GM21825 (cell line): ENCODE measurements around the gene CNOT3.
"Not testable (repeated sequence)": the region's sequence is repeated elsewhere in the genome, so short reads cannot be mapped to it uniquely, and the experiment has no call there.

Source experiments
- ATAC-seq: cut with Tn5 transposase; IDR thresholded peaks from one replicate; pipeline ENCODE4 v1.9.1; 2021; ENCODE audit warnings: mild to moderate bottlenecking, moderate library complexity; ENCODE audit not compliant: unreplicated experiment

CNOT3 gene

DNA sequence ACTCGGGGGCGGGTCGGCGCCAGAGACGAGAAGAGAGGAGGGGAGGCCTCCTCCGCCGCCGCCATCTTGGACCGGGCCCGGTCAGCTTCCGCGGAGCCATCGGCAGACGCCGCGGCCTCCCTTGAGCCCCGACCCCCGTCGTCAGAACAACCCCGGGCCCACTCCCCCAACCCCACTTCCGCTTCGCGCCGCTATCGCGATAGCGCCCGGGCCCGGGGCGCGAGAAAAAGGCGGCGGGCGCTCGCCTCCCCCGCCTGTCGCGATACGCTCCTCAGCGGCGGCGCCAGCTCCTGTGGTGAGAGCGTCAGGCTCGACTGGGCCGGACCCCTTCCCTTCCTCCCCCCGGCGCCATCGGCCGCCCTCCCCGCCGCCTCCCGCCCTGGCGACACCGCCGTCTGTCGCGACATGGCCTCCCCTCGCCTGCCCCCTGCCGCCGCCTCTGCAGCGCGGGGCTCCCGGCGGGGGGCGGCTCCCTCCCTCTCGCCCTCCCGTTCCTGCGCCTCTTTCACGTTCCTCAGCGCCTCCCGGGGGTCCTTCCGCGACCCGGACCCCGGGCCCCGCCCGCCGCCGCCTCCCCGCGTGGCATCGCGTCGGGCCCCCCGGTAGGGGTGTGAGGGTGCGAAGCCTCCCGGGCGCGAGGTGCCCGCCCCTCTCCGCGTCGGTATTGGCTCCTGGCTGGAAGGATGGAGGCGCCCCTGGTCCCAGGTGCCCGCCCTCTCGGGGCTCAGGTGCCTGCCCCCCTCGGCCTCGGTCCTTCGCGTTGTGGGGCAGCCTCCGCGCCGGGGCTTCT, at the start of gene CNOT3:
Gene CNOT3 (plus strand): TSS at position 64 of the 790 bp plus-strand sequence. CDS start 5,217 bp downstream, outside the sequence.
- ATAC-seq: no peak

DNA sequence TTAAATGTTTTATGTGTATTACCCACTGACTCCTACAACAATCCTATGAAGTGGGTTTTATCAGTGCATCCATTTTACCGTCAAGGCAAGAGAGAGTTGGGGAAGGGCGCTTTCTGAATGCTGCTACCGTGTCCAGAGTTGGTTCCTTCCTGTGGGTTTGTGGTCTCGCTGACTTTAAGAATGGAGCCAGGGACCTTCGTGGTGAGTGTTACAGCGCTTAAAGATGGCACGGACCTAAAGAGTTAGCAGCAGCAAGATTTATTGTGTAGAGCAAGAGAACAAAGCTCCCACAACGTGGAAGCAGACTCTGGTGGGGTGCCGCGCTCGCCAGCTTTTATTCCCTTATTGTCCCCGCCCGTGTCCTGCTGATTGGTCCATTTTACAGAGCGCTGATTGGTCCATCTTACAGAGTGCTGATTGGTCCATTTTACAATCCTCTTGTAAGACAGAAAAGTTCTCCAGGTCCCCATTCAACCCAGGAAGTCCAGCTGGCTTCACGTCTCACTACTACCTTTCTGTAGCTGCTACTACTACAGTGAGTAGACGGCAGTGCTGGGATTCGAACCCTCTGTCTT, 43.0 kb upstream of the CNOT3 start:
- ATAC-seq: no peak

DNA sequence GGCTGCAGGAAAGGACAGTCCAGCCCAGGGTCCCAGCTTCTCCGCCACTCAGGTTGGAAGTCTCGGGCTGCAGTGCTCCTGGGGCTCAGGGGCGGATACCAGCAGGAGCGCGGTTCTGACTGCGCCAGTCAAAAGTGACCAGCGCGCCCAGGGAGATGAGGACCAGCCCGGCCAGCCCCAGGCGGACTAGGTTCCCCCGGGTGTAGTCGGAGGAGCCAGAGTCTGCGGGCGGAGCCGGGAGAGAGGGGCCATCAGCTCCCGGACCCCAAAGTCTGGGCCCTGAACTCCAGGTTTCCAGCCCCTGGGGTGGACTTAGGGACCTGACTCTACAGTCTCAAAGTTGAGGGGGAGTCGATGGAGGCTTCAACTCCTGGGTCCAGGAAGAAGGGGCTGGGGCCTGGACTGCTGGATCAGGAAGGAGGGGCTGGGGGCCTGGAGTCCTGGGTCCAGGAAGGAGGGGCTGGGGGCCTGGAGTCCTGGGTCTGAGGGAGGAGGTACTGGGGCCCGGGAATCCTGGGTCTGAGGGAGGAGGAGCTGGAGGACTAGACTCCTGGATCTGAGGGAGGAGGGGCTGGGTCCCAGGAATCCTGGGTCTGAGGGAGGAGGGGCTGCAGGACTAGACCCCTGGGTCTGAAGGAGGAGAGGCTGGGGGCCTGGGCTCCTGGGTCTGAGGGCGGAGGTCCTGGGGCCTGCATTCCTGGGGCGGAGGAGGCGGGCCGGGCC, 42.3 kb upstream of the CNOT3 start:
- no peak for ATAC-seq

DNA sequence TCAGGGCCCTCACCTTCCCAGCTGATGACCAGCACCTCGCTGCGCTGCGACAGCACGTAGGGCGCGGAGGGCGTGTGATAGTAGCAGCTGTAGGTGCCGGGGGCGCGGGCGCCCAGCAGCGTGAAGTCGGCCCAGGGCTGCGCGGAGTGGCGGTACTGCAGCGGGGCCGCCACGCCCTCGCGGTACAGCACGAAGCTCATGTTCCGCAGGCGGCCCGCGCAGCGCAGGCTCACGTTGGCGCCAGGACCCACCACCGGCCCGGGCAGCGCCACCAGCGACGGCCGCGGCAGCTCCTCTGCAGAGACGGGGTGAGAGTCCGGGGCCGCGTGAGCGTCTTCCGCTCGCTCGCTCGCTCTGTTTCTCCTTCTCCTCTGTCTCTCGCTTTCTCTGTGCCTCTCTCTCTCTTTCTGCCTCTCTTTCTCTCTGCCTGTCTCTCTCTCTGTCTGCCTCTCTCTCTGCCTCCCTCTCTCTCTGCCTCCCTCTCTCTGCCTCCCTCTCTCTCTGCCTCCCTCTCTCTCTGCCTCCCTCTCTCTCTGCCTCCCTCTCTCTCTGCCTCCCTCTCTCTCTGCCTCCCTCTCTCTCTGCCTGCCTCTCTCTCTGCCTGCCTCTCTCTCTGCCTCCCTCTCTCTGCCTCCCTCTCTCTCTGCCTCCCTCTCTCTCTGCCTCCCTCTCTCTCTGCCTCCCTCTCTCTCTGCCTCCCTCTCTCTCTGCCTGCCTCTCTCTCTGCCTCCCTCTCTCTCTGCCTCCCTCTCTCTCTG, 41.5 kb upstream of the CNOT3 start:
- ATAC-seq: not testable (repeated sequence)

DNA sequence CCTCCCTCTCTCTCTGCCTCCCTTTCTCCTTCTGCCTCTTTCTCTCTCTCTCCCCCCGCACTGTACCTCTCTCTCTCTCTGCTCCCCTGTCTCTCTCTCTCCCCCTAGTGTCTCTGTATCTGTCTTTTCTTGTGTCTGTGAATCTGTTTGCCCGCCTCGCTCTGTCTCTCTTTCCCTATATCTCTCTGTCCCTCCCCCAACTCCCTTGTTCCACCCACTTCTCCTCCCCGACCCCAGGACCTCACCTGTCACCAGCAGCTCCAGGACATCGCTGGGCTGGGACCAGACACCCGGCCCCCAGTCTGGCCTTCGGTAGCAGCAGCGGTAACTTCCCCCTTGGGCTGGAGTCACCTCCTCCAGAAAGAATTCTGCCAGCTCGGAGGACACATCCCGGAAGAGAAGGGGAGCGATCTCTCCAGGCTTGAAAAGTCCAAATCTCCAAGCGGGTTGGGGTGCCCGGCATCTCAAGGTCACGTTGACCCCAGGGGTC, 40.9 kb upstream of the CNOT3 start:
- ATAC-seq: no peak

DNA sequence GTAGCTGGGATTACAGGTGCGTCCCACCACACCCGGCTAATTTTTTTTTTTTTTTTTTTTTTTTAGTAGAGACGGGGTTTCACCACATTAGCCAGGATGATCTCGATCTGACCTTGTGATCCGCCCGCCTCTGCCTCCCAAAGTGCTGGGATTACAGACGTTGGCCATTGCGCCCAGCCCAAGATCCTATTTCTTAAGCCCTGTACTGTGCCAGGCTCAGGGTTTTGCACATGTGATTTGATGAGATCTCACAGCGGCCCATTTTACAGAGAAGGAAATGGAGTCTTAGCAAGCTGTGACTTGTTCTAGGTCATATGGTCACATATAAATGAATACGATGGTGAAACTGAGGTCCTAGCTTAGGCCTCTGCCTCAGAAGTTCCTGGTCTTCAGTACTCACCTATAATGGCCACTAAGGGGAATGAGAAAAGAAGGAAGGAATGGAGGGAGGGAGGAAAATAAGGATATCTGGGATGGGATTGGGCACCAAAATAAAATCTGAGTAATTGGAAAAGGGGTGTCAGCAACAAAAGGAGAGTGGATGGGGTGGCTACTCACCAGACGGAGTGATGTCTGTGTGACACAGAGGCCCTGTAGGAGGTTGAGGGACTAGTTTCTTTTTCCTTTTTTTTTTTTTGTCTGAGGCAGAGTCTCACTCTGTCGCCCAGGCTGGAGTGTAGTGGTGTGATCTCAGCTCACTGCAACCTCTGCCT, 38.2 kb upstream of the CNOT3 start:
- ATAC-seq: no peak

DNA sequence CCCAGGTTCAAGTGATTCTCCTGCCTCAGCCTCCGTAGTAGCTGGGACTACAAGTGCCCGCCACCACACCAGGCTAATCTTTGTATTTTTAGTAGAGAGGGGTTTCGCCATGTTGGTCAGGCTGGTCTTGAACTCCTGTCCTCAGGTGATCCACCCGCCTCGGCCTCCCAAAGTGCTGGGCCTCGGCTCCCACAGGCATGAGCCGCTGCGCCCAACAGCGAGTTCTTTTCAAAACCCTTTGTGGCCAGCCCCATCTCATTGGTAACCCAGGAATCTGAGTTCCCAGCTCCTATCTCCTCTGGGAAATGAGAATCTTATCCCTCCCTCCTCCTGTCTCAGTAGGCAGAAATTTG, 37.7 kb upstream of the CNOT3 start:
- ATAC-seq: not testable (repeated sequence)

DNA sequence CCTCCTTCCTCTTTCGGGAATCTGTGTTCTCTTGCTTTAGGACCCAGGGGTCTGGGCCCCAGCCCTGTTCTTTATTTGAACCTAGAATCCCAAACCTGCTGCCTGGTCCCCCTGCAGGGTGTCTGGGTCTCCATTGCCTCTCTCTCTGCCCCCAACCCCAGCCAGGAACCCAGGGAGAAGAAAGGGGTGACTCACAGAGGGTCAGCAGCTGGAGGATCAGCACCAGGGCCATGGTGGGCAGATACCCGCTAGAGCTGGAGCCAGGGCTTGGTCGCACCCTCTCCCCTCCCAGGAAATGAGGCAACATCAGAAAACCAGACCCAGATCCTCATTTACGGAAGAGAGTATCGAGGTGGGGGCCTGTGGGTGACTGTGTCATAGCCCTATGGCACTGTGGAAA, 37.0 kb upstream of the CNOT3 start, which contains the start of gene OSCAR:
Gene OSCAR (minus strand): TSS at position 243 of the 400 bp plus-strand sequence. CDS start 11 bp downstream, at position 232.
- no peak for ATAC-seq

DNA sequence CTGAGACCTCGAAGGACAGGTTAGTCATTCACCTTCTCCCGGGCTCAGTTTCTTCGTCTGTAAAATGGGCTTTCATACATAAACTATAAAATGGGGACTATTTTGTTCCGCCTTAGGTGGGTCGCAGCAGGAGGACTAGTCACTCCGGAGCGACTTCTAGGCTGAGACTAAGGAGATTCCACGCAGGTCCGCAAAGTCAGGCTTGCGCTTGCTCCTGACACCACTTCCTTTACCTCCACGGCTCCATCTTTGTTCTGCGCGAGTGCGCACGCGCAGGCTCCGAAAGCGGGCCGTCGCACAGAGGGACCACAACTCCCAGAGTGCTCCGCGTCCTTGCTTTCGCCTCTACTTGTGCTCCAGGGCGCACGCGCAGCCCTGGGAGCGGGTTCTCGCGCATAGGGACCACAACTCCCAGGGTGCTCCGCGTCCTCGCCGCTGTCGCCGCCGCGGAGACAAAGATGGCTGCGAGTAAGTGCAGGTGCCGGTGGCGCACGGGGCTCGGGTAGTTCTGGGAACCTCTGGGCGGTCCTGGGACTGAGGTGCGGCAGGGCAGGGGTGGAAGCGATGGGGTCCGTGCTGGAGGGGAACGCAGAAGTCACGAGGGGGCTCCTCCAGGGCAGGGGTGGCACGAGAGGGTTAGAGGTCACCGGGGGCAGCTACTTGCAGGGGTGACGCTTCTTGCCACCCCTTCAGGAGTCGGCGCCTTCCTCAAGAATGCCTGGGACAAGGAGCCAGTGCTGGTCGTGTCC, 35.0 kb upstream of the CNOT3 start, which contains the start of gene NDUFA3:
Gene NDUFA3 (plus strand): TSS at position 435 of the 749 bp plus-strand sequence. CDS start 24 bp downstream, at position 459.
- ATAC-seq: peak; percentile 85

DNA sequence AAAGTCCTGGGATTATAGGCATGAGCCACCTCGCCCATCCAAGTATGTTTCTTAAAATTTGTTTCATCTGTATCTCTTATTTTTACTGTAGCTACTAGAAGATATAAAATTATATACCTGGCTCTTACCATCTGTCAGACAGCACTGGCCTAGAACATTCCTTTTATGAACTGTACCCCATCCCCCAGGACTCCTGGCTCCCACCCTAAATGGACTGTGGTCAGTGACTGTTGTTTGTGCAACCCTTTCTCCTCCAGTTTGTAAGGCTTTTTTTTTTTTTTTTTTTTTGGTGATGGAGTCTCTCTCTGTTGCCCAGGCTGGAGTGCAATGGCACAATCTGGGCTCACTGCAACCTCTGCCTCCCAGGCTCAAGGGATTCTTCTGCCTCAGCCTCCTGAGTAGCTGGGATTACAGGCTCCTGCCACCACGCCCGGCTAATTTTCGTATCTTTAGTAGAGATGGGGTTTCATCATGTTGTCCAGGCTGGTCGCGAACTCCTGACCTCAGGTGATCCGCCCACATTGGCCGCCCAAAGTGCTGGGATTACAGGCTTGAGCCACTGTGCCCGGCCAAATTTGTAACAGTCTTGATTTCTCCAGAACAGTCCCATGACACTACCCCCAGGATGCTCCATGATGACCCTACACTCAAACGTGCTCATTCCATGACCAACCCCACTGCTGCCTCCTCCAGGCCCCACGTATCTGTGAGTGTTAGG, 32.4 kb upstream of the CNOT3 start:
- ATAC-seq: no peak

DNA sequence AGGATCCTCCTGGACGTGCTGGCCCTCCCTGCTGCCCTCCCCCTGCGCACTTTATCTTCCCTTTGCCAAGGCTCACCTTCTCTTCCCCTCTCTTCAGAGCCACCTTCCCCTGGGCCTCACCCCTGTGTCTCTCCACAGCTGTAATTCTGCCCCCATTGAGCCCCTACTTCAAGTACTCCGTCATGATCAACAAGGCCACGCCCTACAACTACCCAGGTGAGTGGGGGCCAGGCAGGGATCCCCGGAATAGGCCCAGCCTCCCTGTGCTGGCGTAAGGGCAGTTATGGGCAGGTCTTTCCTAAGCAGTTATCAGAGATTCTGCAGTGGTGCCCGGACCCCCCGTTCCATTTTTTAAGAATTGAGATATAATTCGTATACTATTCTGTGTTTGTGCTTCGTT, 31.8 kb upstream of the CNOT3 start:
- no peak for ATAC-seq

DNA sequence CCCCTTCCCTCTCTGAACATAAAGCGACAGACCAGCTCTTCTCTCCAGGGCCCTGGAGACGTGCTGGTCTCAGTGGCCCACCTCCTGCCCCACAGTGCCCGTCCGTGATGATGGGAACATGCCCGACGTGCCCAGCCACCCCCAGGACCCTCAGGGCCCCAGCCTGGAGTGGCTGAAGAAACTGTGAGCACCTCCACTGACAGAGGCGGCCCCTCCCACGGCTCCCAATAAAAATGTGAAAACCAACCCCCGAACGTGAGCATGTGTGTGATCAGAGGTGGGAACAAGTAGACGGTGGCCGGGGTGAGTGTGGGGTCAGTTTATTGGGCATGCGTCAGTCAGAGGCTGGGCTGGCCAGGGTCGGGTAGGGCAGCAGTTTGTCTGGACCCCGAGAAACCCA, 30.8 kb upstream of the CNOT3 start:
- ATAC-seq: no peak

DNA sequence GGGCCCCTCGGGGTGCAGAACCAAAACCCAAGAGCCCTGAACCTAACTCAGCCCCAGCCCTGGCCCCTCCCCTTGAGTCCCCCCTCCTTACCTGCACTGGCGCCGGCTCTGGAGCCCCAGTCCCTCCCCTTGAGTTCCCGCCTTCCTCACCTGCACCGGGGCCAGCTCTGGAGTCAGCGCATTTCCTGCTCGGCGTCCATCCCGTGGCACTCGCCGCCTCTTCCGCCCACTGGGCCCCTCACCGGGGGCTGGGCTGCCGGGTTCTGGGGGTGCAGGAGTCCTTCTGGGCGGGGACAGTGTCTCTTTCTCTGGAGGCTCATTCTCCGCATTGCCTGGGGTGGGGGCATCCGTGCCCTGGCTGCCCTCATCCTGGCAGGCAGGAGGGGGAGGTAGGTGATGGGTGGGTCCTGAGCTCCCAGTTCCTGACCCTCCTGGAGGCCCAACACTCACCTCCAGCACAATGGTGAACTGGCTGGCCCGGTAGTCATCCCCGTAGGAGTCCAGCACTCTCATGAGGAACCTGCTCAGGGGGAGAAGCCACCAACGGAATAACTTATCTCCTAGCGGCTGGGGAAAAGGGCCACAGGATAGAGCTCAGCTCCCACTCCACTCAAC, 29.6 kb upstream of the CNOT3 start:
- no peak for ATAC-seq

DNA sequence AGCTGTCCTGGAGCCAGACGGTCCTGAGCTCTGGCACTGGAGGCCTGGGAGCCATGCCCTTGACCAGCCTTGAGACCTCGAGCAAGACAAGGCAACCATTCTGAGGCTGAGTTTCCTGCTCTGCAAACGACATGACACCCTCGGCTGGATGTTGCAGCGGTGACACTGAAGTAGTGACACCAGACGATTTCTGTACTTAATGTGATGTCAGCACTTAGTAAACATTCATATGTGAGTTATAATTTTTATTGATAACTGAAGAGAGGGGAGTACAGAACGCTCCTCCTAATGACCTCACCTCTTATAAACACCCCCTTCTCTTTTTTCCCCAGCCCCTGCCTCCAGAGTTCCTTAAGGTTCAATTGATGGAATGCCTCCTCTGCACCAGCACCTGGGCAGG, 29.1 kb upstream of the CNOT3 start:
- ATAC-seq: no peak

DNA sequence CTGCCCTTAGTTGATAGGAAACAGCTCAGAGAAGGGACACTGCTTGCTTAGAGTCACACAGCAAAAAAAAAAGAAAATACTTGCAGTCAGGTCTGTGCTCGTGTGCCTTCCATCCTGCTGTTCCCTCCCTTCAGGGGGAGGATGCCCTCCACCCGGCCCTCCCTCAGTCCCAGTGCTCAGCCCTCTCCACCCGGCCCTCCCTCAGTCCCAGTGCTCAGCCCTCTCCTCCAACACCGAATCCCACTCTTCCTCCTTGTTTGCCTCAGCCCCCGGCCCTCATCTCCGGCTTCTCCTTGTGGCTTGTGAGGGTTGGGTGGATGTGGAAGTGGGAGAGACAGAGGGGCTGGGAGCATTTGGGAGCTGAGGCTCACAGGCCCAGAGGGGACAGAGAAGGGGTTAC, 27.9 kb upstream of the CNOT3 start:
- ATAC-seq: no peak

DNA sequence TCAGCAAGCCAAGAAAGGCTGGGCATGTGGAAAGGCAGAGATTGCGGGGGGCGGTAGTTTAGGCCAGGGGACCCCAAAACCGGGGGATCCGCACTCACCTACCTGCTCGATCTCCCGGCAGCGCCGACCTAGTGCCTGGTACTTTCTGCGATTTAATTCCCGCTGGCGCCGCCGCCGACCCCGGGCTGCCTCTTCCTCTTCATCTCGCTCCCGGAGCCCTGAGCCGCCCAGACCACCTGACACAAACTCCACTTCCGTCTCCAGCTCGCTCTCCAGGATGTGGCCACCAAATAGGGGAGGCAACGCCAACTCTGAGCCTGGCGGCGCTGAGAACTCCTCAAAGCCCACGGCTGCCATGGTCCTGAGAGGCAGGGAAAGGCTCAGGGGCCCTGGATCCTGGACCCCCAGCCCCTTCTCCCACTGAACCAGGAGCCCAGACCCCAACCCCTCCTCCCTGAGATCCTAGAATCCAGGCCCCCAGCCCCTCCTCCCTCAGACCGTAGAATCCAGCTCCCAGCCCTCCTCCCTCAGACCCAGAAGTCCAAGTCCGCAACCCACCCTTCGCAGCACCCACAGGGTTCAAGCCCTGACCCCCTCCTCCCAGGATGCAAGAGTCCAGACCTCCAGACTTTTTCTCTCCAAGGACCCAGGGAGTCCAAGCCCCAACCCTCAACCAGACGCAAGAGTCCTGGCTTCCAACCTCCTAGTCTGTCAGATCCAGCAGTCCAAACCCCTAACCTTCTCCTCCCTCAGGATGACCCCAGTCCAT, 23.0 kb upstream of the CNOT3 start:
- ATAC-seq: peak; percentile 9
